Measurements from ENCODE around the gene RAB1B. TPM values are rescaled to one million over a fixed set of nuclear protein-coding genes. Genes with fewer than 3 reads are reported as not detected.

RAB1B gene
- total and polyA plus RNA-seq, 10 of the 15 experiments (the other 5 are each of a cell fraction or from before 2014, with no cell fraction given): 10.4 to 193 (median 96.9) TPM

GRCh38 chr11:66293352-66293751 lies 24.9 kb downstream of the RAB1B start (continued):
- TF ChIP-seq YY1 (IDR thresholded peaks at IDR 0.05; ENCODE audit: low read depth, low read length): no peak
- no peak for TF ChIP-seq SUZ12 (IDR thresholded peaks at IDR 0.05; ENCODE audit: unreplicated experiment)
- no peak for TF ChIP-seq NR2F1 (conservative IDR thresholded peaks at IDR 0.05)

DNA sequence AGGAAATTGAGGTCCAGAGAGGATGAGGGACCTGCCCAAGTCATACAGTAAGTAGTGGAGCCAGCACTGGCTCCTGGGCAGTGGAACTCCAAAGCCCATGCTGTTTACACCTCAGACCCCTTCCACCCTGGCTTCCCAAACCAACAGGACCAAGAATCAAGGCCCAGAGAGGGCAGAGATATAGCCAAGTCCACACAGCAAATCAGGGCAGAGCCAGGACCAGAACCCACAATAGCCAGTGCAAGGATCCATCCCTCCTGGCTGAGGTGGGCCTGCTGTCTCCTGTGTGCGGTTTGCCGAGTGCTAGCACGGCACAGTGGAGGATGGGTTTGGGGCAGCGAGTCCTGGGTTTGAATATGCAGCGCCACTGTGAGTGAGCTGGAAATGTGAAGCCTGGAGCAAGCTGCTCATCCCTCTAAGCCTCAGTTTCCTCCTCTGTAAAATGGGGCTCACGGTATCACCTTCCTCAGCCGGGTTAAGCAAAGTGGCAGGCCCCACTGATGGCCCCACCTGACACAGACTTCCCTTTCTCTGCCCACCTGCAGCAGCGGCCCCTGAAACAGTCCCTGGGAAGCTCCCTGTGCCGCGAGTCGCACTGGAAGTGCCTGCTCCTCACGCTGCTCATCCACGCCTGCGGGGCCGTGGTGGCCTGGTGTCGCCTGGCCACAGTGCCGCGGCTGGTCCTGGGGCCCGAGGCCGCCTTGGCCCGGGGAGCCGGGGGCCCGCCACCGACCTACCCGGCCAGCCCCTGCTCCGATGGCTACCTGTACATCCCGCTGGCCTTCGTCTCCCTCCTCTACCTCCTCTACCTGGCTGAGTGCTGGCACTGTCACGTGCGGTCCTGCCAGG lies 25.6 kb downstream of the RAB1B start:
- WGBS (ENCODE audit: insufficient coverage, insufficient replicate concordance, low lambda C conversion rate, missing lambda C conversion rate): 74% methylated on average over 27 of the region's 30 CpGs
- Histone ChIP-seq H2AFZ (ENCODE audit: control insufficient read depth, low read depth, low read length) (no peak overlapping the region), H3K79me2 (ENCODE audit: control insufficient read depth, insufficient read depth, low read length) (no peaks in the 10 kb centered on the region), H3K27ac (ENCODE audit: control insufficient read depth, insufficient read depth) (no peak overlapping the region), H3K27me3 (replicated peaks in 1 of 2; ENCODE audit: control insufficient read depth in 2 of 2, insufficient read depth in 2 of 2, low read length in 1 of 2) (peaks cover 2 to 7% of the 10 kb centered on the region in 2 experiments; a peak in 2 of 4 replicates), H4K20me1 (ENCODE audit: control insufficient read depth, insufficient read depth) (no peaks in the 10 kb centered on the region), H3K9ac (ENCODE audit: control insufficient read depth, insufficient read depth, low read length) (no peak overlapping the region), H3K9me3 (replicated peaks; ENCODE audit: control insufficient read depth, insufficient read depth, low read length) (no peaks in the 10 kb centered on the region), H3K4me3 (no peak overlapping the region), H3K4me2 (ENCODE audit: control insufficient read depth, insufficient read depth) (no peak overlapping the region), H3K4me1 (ENCODE audit: control insufficient read depth, insufficient read depth, low read length) (peaks cover 9% of the 10 kb centered on the region; the same call in 1 of the 2 replicates), H3K36me3 (ENCODE audit: control insufficient read depth in 2 of 2, insufficient read depth in 2 of 2, low read length in 1 of 2) (no peaks in the 10 kb centered on the region)
- BruUV-seq (replicated peaks): no TSS peak
- DNase-seq (ENCODE audit: low read depth, low spot score) (no peak), FAIRE-seq (no peak), ATAC-seq (no peak)
- SMC1A ChIA-PET (ENCODE audit: uncharacterized antibody, unreplicated experiment): no interaction called here
- POLR2A ChIA-PET: no interaction called here
- TF ChIP-seq ETV6 (conservative IDR thresholded peaks at IDR 0.05 in 1 of 2, IDR thresholded peaks at IDR 0.05 in 1 of 2; ENCODE audit: borderline replicate concordance in 1 of 2, low read depth in 1 of 2): no peak
- intact Hi-C loops (cut with micrococcal nuclease; ENCODE audit: unreplicated experiment): no loop called here
- RAD21 ChIA-PET (ENCODE audit: unreplicated experiment): no interaction called here
- in situ Hi-C loops (cut with MboI): no loop called here
- CTCF ChIA-PET: no interaction called here
